HepG2 (cell line): Measurements from ENCODE around the gene EPN2. TPM values are rescaled to one million over a fixed set of nuclear protein-coding genes. Genes with fewer than 3 reads are reported as not detected.

Source experiments
- BCL6 ChIP-seq: IDR thresholded peaks from 2 replicates; pipeline ENCODE4 v1.6.1; 2016; ENCODE audit warnings: missing genetic modification reagents, missing compliant biosample characterization
- ELF1 ChIP-seq: sonication (generic); formaldehyde crosslinking; IDR thresholded peaks from 2 replicates; pipeline ENCODE4 v1.4.0; 2020; ENCODE audit warnings: missing genetic modification reagents
- GFI1 ChIP-seq: sonication (generic); formaldehyde crosslinking; IDR thresholded peaks from 2 replicates; pipeline ENCODE4 v1.5.0; 2020; ENCODE audit warnings: missing genetic modification reagents, mild to moderate bottlenecking, borderline replicate concordance
- HNF4A ChIP-seq: sonication (generic); formaldehyde crosslinking; IDR thresholded peaks from 2 replicates; pipeline ENCODE4 v1.4.0; 2020; ENCODE audit warnings: missing genetic modification reagents
- KDM5B ChIP-seq: sonication (generic); formaldehyde crosslinking; IDR thresholded peaks from 2 replicates; pipeline ENCODE4 v1.4.0; 2020; ENCODE audit warnings: missing genetic modification reagents, mild to moderate bottlenecking, borderline replicate concordance
- KDM6A ChIP-seq: IDR thresholded peaks from 2 replicates; pipeline ENCODE4 v1.6.1; 2016; ENCODE audit warnings: low read depth
- MBD4 ChIP-seq: IDR thresholded peaks from 2 replicates; pipeline ENCODE4 v1.6.1; 2012; ENCODE audit warnings: low read length, inconsistent platforms, borderline replicate concordance
- MED1 ChIP-seq: sonication (generic); formaldehyde crosslinking; IDR thresholded peaks from 2 replicates; pipeline ENCODE4 v1.4.0; 2020; ENCODE audit warnings: missing genetic modification reagents
- MTF2 ChIP-seq: sonication (generic); formaldehyde crosslinking; IDR thresholded peaks from 2 replicates; pipeline ENCODE4 v1.5.0; 2020; ENCODE audit warnings: missing genetic modification reagents, borderline replicate concordance
- SP140L ChIP-seq: sonication (generic); formaldehyde crosslinking; IDR thresholded peaks from 2 replicates; pipeline ENCODE4 v1.4.0; 2020; ENCODE audit warnings: missing genetic modification reagents, borderline replicate concordance
- YY1 ChIP-seq: IDR thresholded peaks from 2 replicates; pipeline ENCODE4 v1.6.1; 2011; ENCODE audit warnings: low read length, low read depth, moderate library complexity, mild to moderate bottlenecking; ENCODE audit not compliant: insufficient read depth, insufficient replicate concordance
- ZFP90 ChIP-seq: sonication (generic); formaldehyde crosslinking; IDR thresholded peaks from 2 replicates; pipeline ENCODE4 v1.8.0; 2022; ENCODE audit warnings: missing genetic modification reagents, mild to moderate bottlenecking, inconsistent platforms, borderline replicate concordance
- ZMYM3 ChIP-seq: sonication (generic); formaldehyde crosslinking; IDR thresholded peaks from 2 replicates; pipeline ENCODE4 v1.5.1; 2020; ENCODE audit warnings: mild to moderate bottlenecking, missing genetic modification reagents
- ZNF331 ChIP-seq: sonication (generic); formaldehyde crosslinking; IDR thresholded peaks from 2 replicates; pipeline ENCODE4 v1.4.0; 2020; ENCODE audit warnings: missing genetic modification reagents
- ZNF780A ChIP-seq: sonication (generic); formaldehyde crosslinking; IDR thresholded peaks from 2 replicates; pipeline ENCODE4 v1.8.0; 2022; ENCODE audit warnings: mild to moderate bottlenecking, missing genetic modification reagents, moderate library complexity
- ZNF781 ChIP-seq: sonication (generic); formaldehyde crosslinking; IDR thresholded peaks from 2 replicates; pipeline ENCODE4 v1.5.1; 2020; ENCODE audit warnings: borderline replicate concordance, mild to moderate bottlenecking, missing genetic modification reagents; ENCODE audit errors: not compliant biosample characterization
- polyA plus RNA-seq, 8 experiments: library from polyadenylated mRNA; depleted of rRNA in 3 of 8; stranded (reverse) in 7 of 8; unstranded in 1 of 8; fragments of >200 nt; fragmentation: Illumina TruSeq in 4 of 8; extraction: Trizol in 4 of 8; gene quantifications; 2 replicates each; pipeline versions ENCODE4 v1.2.1 to v1.2.3, GENCODE V29; 2011 to 2016; ENCODE audit warnings: low read depth in 4 of 8, missing spikeins in 1 of 8, mixed read lengths in 1 of 8; ENCODE audit not compliant: insufficient read depth in 1 of 8
- total RNA-seq, 5 experiments: library from RNA; depleted of rRNA; stranded (reverse); fragments of >200 nt; fragmentation: Illumina TruSeq; extraction: Trizol; gene quantifications; 2 replicates each; pipeline ENCODE4 v1.2.3, GENCODE V29; 2016; ENCODE audit warnings: low read depth in 1 of 5
- TF ChIP-seq, protein P1 (sequence below): sonication (generic); formaldehyde crosslinking; IDR thresholded peaks from one replicate; pipeline ENCODE4 v1.5.1; 2020; ENCODE audit warnings: mild to moderate bottlenecking, missing genetic modification reagents; ENCODE audit errors: not compliant biosample characterization
- TF ChIP-seq, protein P2 (sequence below): sonication (generic); formaldehyde crosslinking; IDR thresholded peaks from 2 replicates; pipeline ENCODE4 v1.5.0; 2020; ENCODE audit warnings: missing genetic modification reagents, mild to moderate bottlenecking, borderline replicate concordance
- TF ChIP-seq, protein P3 (sequence below): sonication (generic); formaldehyde crosslinking; IDR thresholded peaks from 2 replicates; pipeline ENCODE4 v1.4.0; 2020; ENCODE audit warnings: mild to moderate bottlenecking, missing genetic modification reagents

Gene EPN2
- total and polyA plus RNA-seq, 2 of the 13 experiments (the other 11 are each of a cell fraction or from before 2014, with no cell fraction given): 7.8 to 19.2 TPM

DNA sequence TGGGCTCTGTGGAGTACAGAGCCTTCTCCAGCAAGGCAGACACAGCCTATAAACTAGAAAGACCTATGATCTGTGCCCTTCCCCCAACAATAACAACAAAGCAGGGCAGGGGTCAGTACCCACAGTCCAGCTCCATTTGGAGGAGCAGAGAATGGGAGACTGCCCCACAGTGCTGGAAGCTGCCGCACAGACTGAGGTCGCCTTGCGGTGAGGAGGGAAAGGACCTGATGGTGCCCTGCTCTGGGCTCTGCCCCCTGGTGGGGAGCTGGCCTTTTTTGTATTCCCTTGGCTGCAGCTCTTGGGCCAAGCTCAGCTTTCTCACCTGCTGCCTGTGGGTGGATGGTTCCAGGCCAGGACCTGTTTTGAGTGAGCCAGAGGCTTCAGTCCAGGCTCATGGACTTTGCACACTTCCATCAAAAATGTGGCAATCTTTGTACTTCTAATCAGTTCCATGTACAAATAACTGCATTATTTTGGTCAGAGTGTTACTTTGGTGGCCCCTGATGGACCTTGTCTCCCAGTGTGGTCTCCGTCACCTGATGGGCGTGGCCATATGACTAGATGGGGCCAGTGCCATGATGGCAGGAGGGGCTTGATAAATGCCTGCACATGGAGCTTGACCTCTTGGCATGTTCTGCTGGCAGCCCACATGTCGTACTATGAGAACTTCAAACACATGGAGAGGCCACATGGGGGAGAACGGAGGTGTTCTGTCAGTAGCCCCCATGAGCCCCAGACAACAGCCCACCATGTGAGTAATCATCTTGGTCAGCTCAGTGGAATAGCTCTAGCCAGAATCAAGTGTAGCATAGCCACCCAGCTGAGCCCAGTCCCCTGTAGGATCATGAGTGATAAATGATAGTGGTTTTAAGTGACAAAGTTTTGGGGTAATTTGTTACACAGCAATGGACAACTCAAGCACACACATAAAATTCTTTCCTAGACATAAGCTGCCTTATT, 101.1 kb downstream of the EPN2 start (continued):
- TF ChIP-seq, protein P1, sequence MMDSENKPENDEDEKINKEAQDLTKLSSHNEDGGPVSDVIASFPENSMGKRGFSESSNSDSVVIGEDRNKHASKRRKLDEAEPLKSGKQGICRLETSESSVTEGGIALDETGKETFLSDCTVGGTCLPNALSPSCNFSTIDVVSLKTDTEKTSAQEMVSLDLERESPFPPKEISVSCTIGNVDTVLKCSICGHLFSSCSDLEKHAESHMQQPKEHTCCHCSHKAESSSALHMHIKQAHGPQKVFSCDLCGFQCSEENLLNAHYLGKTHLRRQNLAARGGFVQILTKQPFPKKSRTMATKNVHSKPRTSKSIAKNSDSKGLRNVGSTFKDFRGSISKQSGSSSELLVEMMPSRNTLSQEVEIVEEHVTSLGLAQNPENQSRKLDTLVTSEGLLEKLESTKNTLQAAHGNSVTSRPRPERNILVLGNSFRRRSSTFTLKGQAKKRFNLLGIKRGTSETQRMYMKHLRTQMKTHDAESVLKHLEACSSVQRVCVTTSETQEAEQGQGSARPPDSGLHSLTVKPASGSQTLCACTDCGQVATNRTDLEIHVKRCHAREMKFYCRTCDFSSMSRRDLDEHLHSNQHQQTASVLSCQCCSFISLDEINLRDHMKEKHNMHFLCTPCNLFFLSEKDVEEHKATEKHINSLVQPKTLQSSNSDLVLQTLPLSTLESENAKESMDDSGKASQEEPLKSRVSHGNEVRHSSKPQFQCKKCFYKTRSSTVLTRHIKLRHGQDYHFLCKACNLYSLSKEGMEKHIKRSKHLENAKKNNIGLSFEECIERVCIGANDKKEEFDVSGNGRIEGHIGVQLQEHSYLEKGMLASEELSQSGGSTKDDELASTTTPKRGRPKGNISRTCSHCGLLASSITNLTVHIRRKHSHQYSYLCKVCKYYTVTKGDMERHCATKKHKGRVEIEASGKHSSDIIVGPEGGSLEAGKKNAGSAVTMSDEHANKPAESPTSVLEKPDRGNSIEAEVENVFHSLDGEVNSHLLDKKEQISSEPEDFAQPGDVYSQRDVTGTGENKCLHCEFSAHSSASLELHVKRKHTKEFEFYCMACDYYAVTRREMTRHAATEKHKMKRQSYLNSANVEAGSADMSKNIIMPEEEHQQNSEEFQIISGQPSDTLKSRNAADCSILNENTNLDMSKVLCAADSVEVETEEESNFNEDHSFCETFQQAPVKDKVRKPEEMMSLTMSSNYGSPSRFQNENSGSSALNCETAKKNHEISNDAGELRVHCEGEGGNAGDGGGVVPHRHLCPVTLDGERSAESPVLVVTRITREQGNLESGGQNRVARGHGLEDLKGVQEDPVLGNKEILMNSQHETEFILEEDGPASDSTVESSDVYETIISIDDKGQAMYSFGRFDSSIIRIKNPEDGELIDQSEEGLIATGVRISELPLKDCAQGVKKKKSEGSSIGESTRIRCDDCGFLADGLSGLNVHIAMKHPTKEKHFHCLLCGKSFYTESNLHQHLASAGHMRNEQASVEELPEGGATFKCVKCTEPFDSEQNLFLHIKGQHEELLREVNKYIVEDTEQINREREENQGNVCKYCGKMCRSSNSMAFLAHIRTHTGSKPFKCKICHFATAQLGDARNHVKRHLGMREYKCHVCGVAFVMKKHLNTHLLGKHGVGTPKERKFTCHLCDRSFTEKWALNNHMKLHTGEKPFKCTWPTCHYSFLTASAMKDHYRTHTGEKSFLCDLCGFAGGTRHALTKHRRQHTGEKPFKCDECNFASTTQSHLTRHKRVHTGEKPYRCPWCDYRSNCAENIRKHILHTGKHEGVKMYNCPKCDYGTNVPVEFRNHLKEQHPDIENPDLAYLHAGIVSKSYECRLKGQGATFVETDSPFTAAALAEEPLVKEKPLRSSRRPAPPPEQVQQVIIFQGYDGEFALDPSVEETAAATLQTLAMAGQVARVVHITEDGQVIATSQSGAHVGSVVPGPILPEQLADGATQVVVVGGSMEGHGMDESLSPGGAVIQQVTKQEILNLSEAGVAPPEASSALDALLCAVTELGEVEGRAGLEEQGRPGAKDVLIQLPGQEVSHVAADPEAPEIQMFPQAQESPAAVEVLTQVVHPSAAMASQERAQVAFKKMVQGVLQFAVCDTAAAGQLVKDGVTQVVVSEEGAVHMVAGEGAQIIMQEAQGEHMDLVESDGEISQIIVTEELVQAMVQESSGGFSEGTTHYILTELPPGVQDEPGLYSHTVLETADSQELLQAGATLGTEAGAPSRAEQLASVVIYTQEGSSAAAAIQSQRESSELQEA (CRISPR knock-in tag): no peak
- TF ChIP-seq SP140L (CRISPR knock-in tag) (peak; percentile 60), ELF1 (CRISPR knock-in tag) (no peak; the same call in 1 of the 2 replicates), HNF4A (peak; percentile 96), BCL6 (peak; percentile 34; the same call in 1 of the 2 replicates), MBD4 (no peak), MED1 (CRISPR knock-in tag) (peak; percentile 76), MTF2 (CRISPR knock-in tag) (no peak), ZNF781 (CRISPR knock-in tag) (peak; percentile 93), ZNF331 (peak; percentile 90), ZMYM3 (peak; percentile 64; the same call in 1 of the 2 replicates), ZFP90 (CRISPR knock-in tag) (0 out of 2 replicates have a peak, but pooled peaks have one; percentile 72), GFI1 (CRISPR knock-in tag) (peak; percentile 9; the same call in 1 of the 2 replicates), ZNF780A (CRISPR knock-in tag) (no peak), KDM5B (peak; percentile 64; the same call in 1 of the 2 replicates), YY1 (peak; percentile 60), KDM6A (peak; percentile 70)
- TF ChIP-seq, protein P2, sequence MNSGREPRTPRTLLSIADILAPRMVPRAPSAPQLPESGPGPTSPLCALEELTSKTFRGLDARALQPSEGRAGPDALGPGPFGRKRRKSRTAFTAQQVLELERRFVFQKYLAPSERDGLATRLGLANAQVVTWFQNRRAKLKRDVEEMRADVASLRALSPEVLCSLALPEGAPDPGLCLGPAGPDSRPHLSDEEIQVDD (CRISPR knock-in tag): no peak
- TF ChIP-seq, protein P3, sequence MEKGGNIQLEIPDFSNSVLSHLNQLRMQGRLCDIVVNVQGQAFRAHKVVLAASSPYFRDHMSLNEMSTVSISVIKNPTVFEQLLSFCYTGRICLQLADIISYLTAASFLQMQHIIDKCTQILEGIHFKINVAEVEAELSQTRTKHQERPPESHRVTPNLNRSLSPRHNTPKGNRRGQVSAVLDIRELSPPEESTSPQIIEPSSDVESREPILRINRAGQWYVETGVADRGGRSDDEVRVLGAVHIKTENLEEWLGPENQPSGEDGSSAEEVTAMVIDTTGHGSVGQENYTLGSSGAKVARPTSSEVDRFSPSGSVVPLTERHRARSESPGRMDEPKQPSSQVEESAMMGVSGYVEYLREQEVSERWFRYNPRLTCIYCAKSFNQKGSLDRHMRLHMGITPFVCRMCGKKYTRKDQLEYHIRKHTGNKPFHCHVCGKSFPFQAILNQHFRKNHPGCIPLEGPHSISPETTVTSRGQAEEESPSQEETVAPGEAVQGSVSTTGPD (CRISPR knock-in tag): peak; percentile 60; the same call in 1 of the 2 replicates
